HG03280 (cell line): ENCODE results near the gene MYO1D.
"Not testable (repeated sequence)": the region's sequence is repeated elsewhere in the genome, so short reads cannot be mapped to it uniquely, and the experiment has no call there.

Experiments used
- ATAC-seq: cut with Tn5 transposase; IDR thresholded peaks from one replicate; pipeline ENCODE4 v1.9.1; 2021; ENCODE audit warnings: mild to moderate bottlenecking, moderate library complexity; ENCODE audit not compliant: unreplicated experiment

Gene MYO1D

DNA sequence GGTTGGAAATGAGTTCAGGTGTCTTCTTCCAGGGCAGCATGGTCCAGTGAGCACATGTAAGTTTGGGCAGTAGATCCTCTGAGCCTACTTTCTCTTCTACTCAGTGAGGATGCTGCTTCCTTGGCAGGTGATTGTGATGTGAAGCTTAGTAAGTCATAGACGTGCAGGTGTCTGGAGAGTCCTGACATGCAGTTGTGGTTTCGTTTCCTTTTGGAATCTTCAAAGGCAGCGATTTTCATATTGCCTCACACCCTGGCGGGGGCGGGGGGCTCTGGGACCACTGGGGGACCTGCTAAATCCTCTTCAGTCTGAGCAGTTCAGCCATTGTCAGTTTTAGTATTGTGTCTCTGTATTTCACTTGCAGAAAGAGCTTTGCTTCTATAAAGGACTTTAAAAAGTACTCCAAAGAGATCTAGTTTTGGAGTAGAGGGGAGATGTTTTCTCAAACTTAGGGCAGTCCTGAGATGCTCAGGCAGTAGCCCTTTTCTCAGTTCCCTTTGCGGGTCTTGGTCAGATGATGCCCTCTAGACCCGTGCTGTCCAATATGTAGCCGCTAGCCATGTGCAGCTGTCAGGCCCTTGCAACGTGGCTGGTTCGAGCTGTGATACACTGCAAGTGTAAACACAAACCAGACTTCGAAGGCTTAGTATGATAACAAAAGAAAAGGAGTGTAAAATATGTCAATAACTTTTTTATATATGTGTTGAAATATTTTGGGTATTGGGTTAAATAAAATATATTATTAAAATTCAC, 394.2 kb downstream of the MYO1D start:
- no peak for ATAC-seq

GRCh38 chr17:32481193-32481592, 395.7 kb downstream of the MYO1D start:
- ATAC-seq, result no peak

- ATAC-seq, result no peak
These were observed 397.8 kb downstream of the MYO1D start for GRCh38 chr17:32479074-32479617.

- no peak for ATAC-seq
These were observed 399.7 kb downstream of the MYO1D start for GRCh38 chr17:32477220-32477619.

- no peak for ATAC-seq
These were observed 401.7 kb downstream of the MYO1D start for GRCh38 chr17:32475258-32475657.

- no peak for ATAC-seq
These were observed 405.3 kb downstream of the MYO1D start for GRCh38 chr17:32471652-32472051.

DNA sequence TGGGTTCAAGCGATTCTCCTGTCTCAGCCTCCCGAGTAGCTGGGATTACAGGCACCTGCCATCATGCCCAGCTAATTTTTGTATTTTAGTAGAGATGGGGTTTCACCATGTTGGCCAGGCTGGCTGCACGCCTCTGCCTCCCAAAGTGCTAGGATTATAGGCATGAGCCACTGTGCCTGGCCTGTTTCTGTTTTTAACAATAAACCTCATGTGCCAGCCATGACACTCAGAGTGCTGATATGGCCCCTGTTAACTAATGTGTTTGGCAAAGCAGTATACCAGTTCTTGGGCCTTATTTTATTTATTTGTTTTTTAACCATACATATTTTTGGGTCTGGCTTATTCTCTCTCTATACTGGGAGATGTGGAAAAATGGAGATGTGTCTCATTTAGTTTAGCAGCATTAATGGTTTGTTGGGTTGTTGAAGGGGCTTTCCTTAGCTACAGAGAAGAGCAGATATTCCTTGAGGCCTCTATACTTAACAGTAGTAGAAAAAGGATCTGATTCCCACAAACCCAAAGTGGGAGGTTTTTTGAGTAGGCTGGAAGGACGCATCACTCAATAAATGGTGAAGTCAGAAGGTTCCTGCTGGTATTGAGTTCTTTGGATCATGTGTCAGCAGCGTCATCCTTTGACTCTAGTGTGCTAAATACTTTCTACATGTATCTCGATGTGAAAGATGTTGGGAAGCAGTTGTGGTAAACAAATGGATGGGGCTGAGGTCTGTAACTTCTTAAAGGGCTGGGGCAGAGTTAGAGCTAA, 406.3 kb downstream of the MYO1D start:
- ATAC-seq, result no peak

- no peak for ATAC-seq
These were observed 409.0 kb downstream of the MYO1D start for GRCh38 chr17:32467949-32468348.

DNA sequence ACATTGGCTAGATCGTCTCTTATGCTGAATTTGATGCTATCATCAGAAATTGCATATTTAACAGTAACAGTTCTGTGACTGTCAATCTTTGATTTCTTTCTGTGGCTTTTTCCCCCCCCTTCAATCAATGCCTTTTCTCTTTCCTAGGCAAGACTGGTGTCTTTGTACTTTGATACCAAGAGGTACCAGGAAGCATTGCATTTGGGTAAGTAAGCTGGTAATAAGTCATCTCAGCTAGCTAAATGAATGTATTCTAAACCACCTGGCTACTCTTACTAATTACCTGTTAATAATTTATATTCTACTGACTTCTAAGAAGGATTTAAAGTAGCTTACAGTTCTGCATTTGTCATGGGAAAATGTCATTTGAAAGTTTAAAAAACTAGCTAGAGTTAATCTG, 412.6 kb downstream of the MYO1D start:
- ATAC-seq, result no peak

DNA sequence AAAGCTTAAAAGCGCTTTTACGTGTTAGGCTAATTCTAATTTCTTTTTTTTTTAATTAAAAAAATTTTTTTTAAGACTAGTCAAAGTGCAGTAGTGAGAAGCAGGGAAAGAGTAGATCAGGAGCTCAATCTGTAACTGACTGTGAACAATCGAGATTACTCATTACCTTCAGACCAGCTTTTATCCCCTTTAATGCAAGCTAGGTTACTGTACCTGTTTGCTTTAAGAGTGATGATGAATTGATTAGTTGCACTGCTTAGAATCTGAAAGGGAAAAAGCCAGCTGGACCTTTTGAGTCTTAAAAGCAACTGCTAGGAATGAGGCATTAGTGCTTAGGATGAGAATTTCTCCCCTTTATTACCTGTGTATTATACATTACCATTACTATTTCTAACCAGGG, 413.6 kb downstream of the MYO1D start:
- ATAC-seq, result no peak

- no peak for ATAC-seq
These were observed 414.9 kb downstream of the MYO1D start for GRCh38 chr17:32461853-32462617.

DNA sequence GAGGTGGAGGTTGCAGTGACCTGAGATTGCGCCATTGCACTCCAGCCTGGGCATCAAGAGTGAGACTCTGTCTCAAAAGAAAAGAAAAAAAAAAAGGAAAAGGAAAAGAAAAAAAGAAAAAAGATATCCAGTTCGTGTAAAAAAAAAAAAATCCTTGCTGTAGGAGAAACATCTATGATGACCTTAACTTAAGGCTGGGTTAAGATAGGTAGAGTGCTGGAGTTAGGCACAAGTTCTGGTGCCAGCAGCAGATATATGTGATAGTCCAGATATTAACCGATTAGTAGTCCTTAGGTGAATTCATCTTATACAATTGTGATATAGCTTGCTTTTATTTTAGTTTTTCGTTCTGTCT, 415.4 kb downstream of the MYO1D start:
- ATAC-seq, result no peak

- ATAC-seq, result no peak
These were observed 416.9 kb downstream of the MYO1D start for GRCh38 chr17:32460054-32460453.

DNA sequence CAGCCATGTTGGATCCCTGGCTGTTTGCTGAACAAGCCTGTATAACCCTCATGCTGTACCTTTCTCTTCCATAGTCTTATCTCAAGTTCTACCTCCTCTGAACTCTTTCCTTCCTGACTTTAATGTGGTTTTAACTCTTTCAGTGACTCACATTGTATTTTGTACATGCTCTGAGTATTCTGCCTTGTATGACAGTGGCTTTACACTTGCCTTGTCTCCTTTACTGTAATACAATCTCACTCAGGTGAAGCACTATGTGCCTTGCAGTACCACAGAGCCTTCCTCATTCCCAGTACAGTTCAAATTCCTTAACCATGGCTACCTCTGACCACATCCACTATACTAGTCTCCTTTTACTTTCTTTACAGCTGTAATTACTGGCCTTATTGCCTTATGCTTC, 418.6 kb downstream of the MYO1D start:
- ATAC-seq, result no peak

- no peak for ATAC-seq
These were observed 423.6 kb downstream of the MYO1D start for GRCh38 chr17:32453370-32453769.

- no peak for ATAC-seq
These were observed 424.6 kb downstream of the MYO1D start for GRCh38 chr17:32452281-32452680.

DNA sequence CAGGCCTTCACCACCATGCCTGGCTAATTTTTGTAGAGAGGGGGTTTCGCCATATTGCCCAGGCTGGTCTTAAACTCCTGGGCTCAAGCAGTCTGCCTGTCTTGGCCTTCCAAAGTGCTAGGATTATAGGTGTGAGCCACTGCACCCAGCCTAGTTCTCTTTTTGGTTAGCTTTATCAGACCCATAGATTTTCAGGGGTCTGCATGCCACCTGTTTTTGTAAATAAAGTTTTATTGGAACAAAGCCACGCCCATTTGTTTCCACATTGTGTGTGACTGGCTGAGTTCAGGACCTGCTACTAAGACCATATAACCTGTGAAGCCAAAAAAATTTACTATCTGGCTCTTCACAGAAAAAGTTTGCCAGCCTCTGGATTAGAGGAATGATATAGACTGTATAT, 425.0 kb downstream of the MYO1D start:
- ATAC-seq, result no peak

- not testable (repeated sequence) for ATAC-seq
These were observed 426.5 kb downstream of the MYO1D start for GRCh38 chr17:32450379-32450778.

DNA sequence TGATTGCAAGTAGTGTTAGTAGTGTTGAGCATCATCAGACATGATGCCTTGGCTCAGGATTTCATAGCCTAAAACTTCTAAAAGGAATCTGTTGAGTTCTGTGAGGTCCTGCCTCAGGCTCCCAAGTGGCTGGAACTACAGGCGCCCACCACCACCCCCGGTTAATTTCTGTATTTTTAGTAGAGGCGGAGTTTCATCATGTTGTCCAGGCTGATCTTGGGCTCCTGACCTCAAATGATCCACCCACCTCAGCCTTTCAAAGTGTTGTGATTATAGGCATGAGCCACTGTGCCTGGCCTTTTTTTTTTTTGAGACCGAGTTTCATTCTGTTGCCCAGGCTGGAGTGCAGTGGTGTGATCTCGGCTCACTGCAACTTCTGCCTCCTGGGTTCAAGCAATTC, 427.0 kb downstream of the MYO1D start:
- no peak for ATAC-seq

DNA sequence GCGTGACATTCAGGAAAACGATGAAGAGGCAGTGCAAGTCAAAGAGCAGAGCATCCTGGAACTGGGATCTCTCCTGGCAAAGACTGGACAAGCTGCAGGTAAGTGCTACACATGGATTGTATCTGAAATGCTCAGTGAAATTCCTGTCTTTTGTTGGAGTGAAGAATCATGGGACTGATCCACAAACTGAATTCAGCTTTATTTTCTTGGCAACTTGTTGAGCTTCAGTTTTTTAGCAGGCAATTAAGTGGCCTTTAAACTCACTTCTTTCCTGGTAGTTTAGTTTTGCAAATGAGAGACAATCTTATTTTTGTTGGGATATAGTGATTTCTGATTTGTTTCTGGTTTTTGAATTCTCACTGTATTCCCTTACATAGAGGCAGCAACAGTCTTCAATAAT, 430.0 kb downstream of the MYO1D start:
- no peak for ATAC-seq

GRCh38 chr17:32445971-32446370, 431.0 kb downstream of the MYO1D start:
- no peak for ATAC-seq
